Right atrium auricular region (tissue), 2 donors: ENCODE results near the gene ASTL. TPM values are rescaled to one million over a fixed set of nuclear protein-coding genes. Genes with fewer than 3 reads are reported as not detected.
A peak's percentile ranks its signal among the peaks of the same experiment; 100 is the strongest.

Experiments
- DNase-seq: peaks from one replicate; pipeline ENCODE4 v3.0.0-alpha.2; 2019; ENCODE audit warnings: low spot score
- H3K27ac ChIP-seq, 2 donors: fragments of 200-600 bp; sonication (generic); 1 replicate in 1 of 2; 2 replicates in 1 of 2; pipeline ENCODE4 v1.5.1; 2016 to 2019
- H3K27me3 ChIP-seq, 2 donors: fragments of 200-600 bp; sonication (generic); one replicate each; pipeline versions ENCODE4 v1.5.1 to v1.6.0; 2017 to 2019
- H3K36me3 ChIP-seq: fragments of 200-600 bp; sonication (generic); one replicate; pipeline ENCODE4 v1.5.1; 2016
- H3K4me1 ChIP-seq, 2 donors: fragments of 200-600 bp; sonication (generic); one replicate each; pipeline versions ENCODE4 v1.5.1 to v1.6.0; 2017 to 2019
- H3K4me3 ChIP-seq, 2 donors: fragments of 200-600 bp; sonication (generic); 1 replicate in 1 of 2; 2 replicates in 1 of 2; pipeline ENCODE4 v1.5.1; 2017 to 2019; ENCODE audit warnings: mild to moderate bottlenecking in 1 of 2, moderate library complexity in 1 of 2
- H3K9me3 ChIP-seq, 2 donors: fragments of 200-600 bp; sonication (generic); one replicate each; pipeline ENCODE4 v1.5.1; 2019
- CTCF ChIP-seq, 2 donors: fragments of 200-600 bp; sonication (generic); IDR thresholded peaks; one replicate each; pipeline ENCODE4 v1.5.1; 2019; ENCODE audit warnings: antibody characterized with exemption in 2 of 2
- total RNA-seq, 2 donors: library from RNA; depleted of rRNA; stranded (reverse); fragments of >200 nt; gene quantifications; one replicate each; pipeline ENCODE4 v1.1.0, GENCODE V29; 2016

ASTL gene
- total RNA-seq, 2 donors from 2014 or later, result not detected

- H3K4me1 ChIP-seq, result peaks cover 0 to 50% of the 10 kb centered on the region in 2 donors
- no peak for DNase-seq
- no peak overlapping the region for H3K27ac ChIP-seq
- no peak for TF ChIP-seq CTCF (IDR thresholded peaks at IDR 0.05)
- no peak overlapping the region for H3K4me3 ChIP-seq
- H3K36me3 ChIP-seq, result no peaks in the 10 kb centered on the region
- H3K27me3 ChIP-seq, result no peaks in the 10 kb centered on the region
- H3K9me3 ChIP-seq, result peaks cover 0 to 11% of the 10 kb centered on the region in 2 donors
Observed at GRCh38 chr2:96105994-96106715, 32.1 kb downstream of the ASTL start.

- Histone ChIP-seq H3K4me3 (no peak overlapping the region), H3K4me1 (peaks cover 0 to 50% of the 10 kb centered on the region in 2 donors), H3K27me3 (no peaks in the 10 kb centered on the region), H3K27ac (no peak overlapping the region), H3K36me3 (no peaks in the 10 kb centered on the region), H3K9me3 (peaks cover 0 to 11% of the 10 kb centered on the region in 2 donors)
- no peak for TF ChIP-seq CTCF (IDR thresholded peaks at IDR 0.05)
- no peak for DNase-seq
Observed at GRCh38 chr2:96105152-96105915, 33.0 kb downstream of the ASTL start.

GRCh38 chr2:96104487-96104861, 33.8 kb downstream of the ASTL start:
- DNase-seq, result no peak
- TF ChIP-seq CTCF (IDR thresholded peaks at IDR 0.05), result no peak
- Histone ChIP-seq H3K9me3 (peaks cover 0 to 11% of the 10 kb centered on the region in 2 donors), H3K4me3 (no peak overlapping the region), H3K27me3 (no peaks in the 10 kb centered on the region), H3K36me3 (no peaks in the 10 kb centered on the region), H3K27ac (peak overlapping the region; percentile 35 to 68), H3K4me1 (peaks cover 0 to 52% of the 10 kb centered on the region in 2 donors)

- H3K27me3 ChIP-seq, result no peaks in the 10 kb centered on the region
- H3K4me3 ChIP-seq, result no peak overlapping the region
- H3K4me1 ChIP-seq, result peaks cover 0 to 52% of the 10 kb centered on the region in 2 donors
- peak overlapping the region; percentile 35 to 68 for H3K27ac ChIP-seq
- DNase-seq, result no peak
- H3K9me3 ChIP-seq, result peaks cover 0 to 11% of the 10 kb centered on the region in 2 donors
- TF ChIP-seq CTCF (IDR thresholded peaks at IDR 0.05), result no peak
- H3K36me3 ChIP-seq, result no peaks in the 10 kb centered on the region
Observed at GRCh38 chr2:96103761-96104486, 34.4 kb downstream of the ASTL start.

DNA sequence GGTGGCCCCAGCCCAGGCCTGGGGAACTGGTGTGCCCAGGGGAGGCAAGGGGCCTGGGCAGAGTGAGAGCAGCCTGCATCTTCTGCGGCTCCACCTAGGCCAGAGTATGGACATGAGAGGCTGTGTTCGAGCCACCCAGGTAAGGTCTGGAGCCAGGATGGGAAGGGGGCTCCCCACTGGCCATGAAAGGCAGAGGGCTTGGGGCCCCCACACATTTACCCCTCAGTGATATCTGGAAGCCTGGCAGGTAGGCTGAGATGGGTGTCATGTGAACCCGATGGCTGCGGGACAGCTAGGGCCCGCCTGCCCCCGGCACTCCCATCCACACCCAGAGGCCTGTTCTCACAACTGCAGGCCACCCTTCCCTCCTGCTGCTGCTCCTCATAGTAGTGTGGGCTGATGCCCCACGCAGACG, 35.1 kb downstream of the ASTL start:
- H3K27ac ChIP-seq, result no peak overlapping the region
- no peak for DNase-seq
- H3K4me3 ChIP-seq, result no peak overlapping the region
- H3K9me3 ChIP-seq, result peaks cover 0 to 11% of the 10 kb centered on the region in 2 donors
- TF ChIP-seq CTCF (IDR thresholded peaks at IDR 0.05), result no peak
- H3K4me1 ChIP-seq, result peaks cover 0 to 52% of the 10 kb centered on the region in 2 donors
- H3K27me3 ChIP-seq, result no peaks in the 10 kb centered on the region
- no peaks in the 10 kb centered on the region for H3K36me3 ChIP-seq
